H9 (cell line): Measurements from ENCODE around the gene SH2B2. TPM values are rescaled to one million over a fixed set of nuclear protein-coding genes. Genes with fewer than 3 reads are reported as not detected.

Experiments
- DNase-seq: peaks from one replicate; pipeline ENCODE4 v3.0.0-alpha.2; 2017
- H2AFZ ChIP-seq: one replicate; pipeline ENCODE4 v1.6.1; 2013; ENCODE audit warnings: mild to moderate bottlenecking, low read length, control low read depth, moderate library complexity
- H2AK5ac ChIP-seq: 2 replicates; pipeline ENCODE4 v1.6.1; 2013; ENCODE audit warnings: low read length, control low read depth, mixed read lengths; ENCODE audit not compliant: insufficient read length
- H2BK120ac ChIP-seq: one replicate; pipeline ENCODE4 v1.6.1; 2013; ENCODE audit warnings: low read depth, mild to moderate bottlenecking, low read length, control low read depth, inconsistent platforms; ENCODE audit not compliant: poor library complexity, severe bottlenecking
- H2BK12ac ChIP-seq: 2 replicates; pipeline ENCODE4 v1.6.1; 2013; ENCODE audit warnings: low read length, control low read depth, mixed read lengths, low read depth; ENCODE audit not compliant: insufficient read length
- H2BK15ac ChIP-seq: 2 replicates; pipeline ENCODE4 v1.6.1; 2013; ENCODE audit warnings: low read depth, low read length, control low read depth
- H2BK20ac ChIP-seq: one replicate; pipeline ENCODE4 v1.6.1; 2013; ENCODE audit warnings: low read depth, mild to moderate bottlenecking, low read length, control low read depth, inconsistent platforms; ENCODE audit not compliant: poor library complexity, severe bottlenecking
- H2BK5ac ChIP-seq: 2 replicates; pipeline ENCODE4 v1.6.1; 2013; ENCODE audit warnings: low read length, control low read depth, mixed read lengths; ENCODE audit not compliant: insufficient read length
- H3K14ac ChIP-seq: 2 replicates; pipeline ENCODE4 v1.6.1; 2013; ENCODE audit warnings: low read length, control low read depth; ENCODE audit not compliant: insufficient read depth
- H3K18ac ChIP-seq: 2 replicates; pipeline ENCODE4 v1.6.1; 2013; ENCODE audit warnings: low read depth, mild to moderate bottlenecking, mixed read lengths, low read length, control low read depth; ENCODE audit not compliant: insufficient read length
- H3K23ac ChIP-seq: 2 replicates; pipeline ENCODE4 v1.6.1; 2013; ENCODE audit warnings: low read length, control low read depth, mixed read lengths, low read depth; ENCODE audit not compliant: insufficient read length
- H3K23me2 ChIP-seq: 2 replicates; pipeline ENCODE4 v1.6.1; 2013; ENCODE audit warnings: low read depth, mild to moderate bottlenecking, mixed read lengths, low read length, control low read depth; ENCODE audit not compliant: insufficient read length, poor library complexity, severe bottlenecking
- H3K27ac ChIP-seq: 2 replicates; pipeline ENCODE4 v1.5.1; 2013; ENCODE audit warnings: low read length, control low read depth, mixed read lengths, low read depth; ENCODE audit not compliant: insufficient read length
- H3K27me3 ChIP-seq: 2 replicates; pipeline ENCODE4 v1.6.1; 2013; ENCODE audit warnings: low read length, control low read depth, inconsistent platforms; ENCODE audit not compliant: insufficient read depth
- H3K4ac ChIP-seq: 2 replicates; pipeline ENCODE4 v1.6.1; 2013; ENCODE audit warnings: low read depth, mild to moderate bottlenecking, control low read depth, inconsistent platforms, low read length, moderate library complexity
- H3K4me1 ChIP-seq: 2 replicates; pipeline ENCODE4 v1.6.1; 2013; ENCODE audit warnings: low read length, control low read depth, inconsistent platforms; ENCODE audit not compliant: insufficient read depth
- H3K4me2 ChIP-seq: 2 replicates; pipeline ENCODE4 v1.6.1; 2013; ENCODE audit warnings: low read length, control low read depth, mixed read lengths; ENCODE audit not compliant: insufficient read length, insufficient read depth
- H3K56ac ChIP-seq: 2 replicates; pipeline ENCODE4 v1.6.1; 2013; ENCODE audit warnings: low read depth, mild to moderate bottlenecking, mixed read lengths, low read length, control low read depth; ENCODE audit not compliant: insufficient read length
- H3K79me1 ChIP-seq: 2 replicates; pipeline ENCODE4 v1.6.1; 2013; ENCODE audit warnings: low read depth, mild to moderate bottlenecking, moderate library complexity, low read length, control low read depth, inconsistent platforms; ENCODE audit not compliant: insufficient read depth, poor library complexity, severe bottlenecking
- H3K79me2 ChIP-seq: 2 replicates; pipeline ENCODE4 v1.6.1; 2013; ENCODE audit warnings: low read length, control low read depth, inconsistent platforms; ENCODE audit not compliant: insufficient read depth
- H3K9ac ChIP-seq: 2 replicates; pipeline ENCODE4 v1.6.1; 2013; ENCODE audit warnings: low read length, control low read depth, mixed read lengths; ENCODE audit not compliant: insufficient read length; ENCODE audit errors: extremely low read depth
- H3K9me3 ChIP-seq: one replicate; pipeline ENCODE4 v1.6.1; 2013; ENCODE audit warnings: low read depth, low read length, inconsistent platforms; ENCODE audit not compliant: control insufficient read depth
- H3T11ph ChIP-seq: one replicate; pipeline ENCODE4 v1.6.1; 2013; ENCODE audit warnings: mild to moderate bottlenecking, low read length, control low read depth, inconsistent platforms
- H4K20me1 ChIP-seq: one replicate; pipeline ENCODE4 v1.6.1; 2013; ENCODE audit not compliant: control insufficient read depth, insufficient read length, insufficient read depth
- H4K5ac ChIP-seq: 2 replicates; pipeline ENCODE4 v1.6.1; 2013; ENCODE audit warnings: low read depth, mild to moderate bottlenecking, mixed read lengths, low read length, control low read depth; ENCODE audit not compliant: insufficient read length
- H4K8ac ChIP-seq: replicated peaks from 2 replicates; pipeline ENCODE4 v1.6.1; 2013; ENCODE audit warnings: low read length, control low read depth, mixed read lengths, low read depth; ENCODE audit not compliant: insufficient read length
- H4K91ac ChIP-seq: 2 replicates; pipeline ENCODE4 v1.6.1; 2013; ENCODE audit warnings: low read depth, mild to moderate bottlenecking, moderate library complexity, mixed read lengths, low read length, control low read depth; ENCODE audit not compliant: insufficient read length
- H3K27ac Mint-ChIP-seq, 3 experiments: 2 replicates in 2 of 3; 3 replicates in 1 of 3; pipeline ENCODE4 v1.8.0; 2020 to 2021; ENCODE audit warnings: mixed read lengths in 3 of 3, mild to moderate bottlenecking in 1 of 3, moderate library complexity in 1 of 3
- H3K27me3 Mint-ChIP-seq: 2 replicates; pipeline ENCODE4 v1.8.0; 2021; ENCODE audit warnings: low read depth, mild to moderate bottlenecking, moderate library complexity, mixed read lengths
- H3K36me3 Mint-ChIP-seq, 3 experiments: 2 replicates in 2 of 3; 3 replicates in 1 of 3; pipeline ENCODE4 v1.8.0; 2020 to 2021; ENCODE audit warnings: low read depth in 3 of 3, mixed read lengths in 3 of 3; ENCODE audit not compliant: insufficient read depth in 1 of 3
- H3K4me1 Mint-ChIP-seq, 2 experiments: 2 replicates each; pipeline ENCODE4 v1.8.0; 2020; ENCODE audit warnings: mixed read lengths in 2 of 2
- H3K4me3 Mint-ChIP-seq, 2 experiments: 2 replicates in 1 of 2; 3 replicates in 1 of 2; pipeline ENCODE4 v1.8.0; 2020 to 2021; ENCODE audit warnings: mild to moderate bottlenecking in 2 of 2, mixed read lengths in 2 of 2, moderate library complexity in 1 of 2
- H3K9me3 Mint-ChIP-seq, 2 experiments: 2 replicates in 1 of 2; 3 replicates in 1 of 2; pipeline ENCODE4 v1.8.0; 2020; ENCODE audit warnings: mild to moderate bottlenecking in 2 of 2, mixed read lengths in 2 of 2, moderate library complexity in 1 of 2
- WGBS: extraction: QIAGEN DNeasy Blood & Tissue Kit; methylation state at CpG from one replicate; pipeline ENCODE4 v1.1.7; 2013; ENCODE audit warnings: missing lambda C conversion rate, low lambda C conversion rate, mixed read lengths; ENCODE audit not compliant: insufficient read length; ENCODE audit errors: extremely low coverage; 5-methylcytosine and 5-hydroxymethylcytosine counted together
- total RNA-seq: library from RNA; stranded (reverse); gene quantifications from 2 replicates; pipeline ENCODE4 v1.2.1, GENCODE V29; 2021
- TF ChIP-seq, protein P1 (sequence below): fragments of 200-600 bp; sonication (generic); conservative IDR thresholded peaks from 3 replicates; pipeline ENCODE4 v1.8.0; 2021; ENCODE audit warnings: antibody characterized with exemption, mild to moderate bottlenecking

SH2B2 gene
- total RNA-seq, 1 experiment from 2014 or later: 10.4 TPM

GRCh38 chr7:102252366-102252982 is 34.2 kb upstream of the SH2B2 start:
- DNase-seq: no peak
- Histone ChIP-seq H2BK15ac (no peak overlapping the region), H3K23ac (no peak overlapping the region), H3K4me1 (no peaks in the 10 kb centered on the region; the same call in 1 of the 2 replicates), H2AK5ac (no peak overlapping the region), H3K9ac (no peak overlapping the region), H2AFZ (no peak overlapping the region), H3K79me1 (no peaks in the 10 kb centered on the region), H2BK12ac (no peak overlapping the region), H3K27me3 (no peaks in the 10 kb centered on the region), H3K56ac (no peak overlapping the region), H4K8ac (no peak overlapping the region), H3K4ac (no peak overlapping the region), H3K23me2 (no peaks in the 10 kb centered on the region), H4K20me1 (no peaks in the 10 kb centered on the region), H2BK5ac (no peak overlapping the region), H3K79me2 (no peaks in the 10 kb centered on the region), H3K4me2 (no peak overlapping the region), H2BK20ac (no peak overlapping the region), H3K9me3 (no peaks in the 10 kb centered on the region), H2BK120ac (no peak overlapping the region), H3K27ac (no peak overlapping the region), H3K18ac (no peak overlapping the region), H4K91ac (no peak overlapping the region), H4K5ac (no peak overlapping the region), H3K14ac (no peak overlapping the region), H3T11ph (no peak overlapping the region)
- Mint-ChIP-seq H3K27ac (no peak overlapping the region; a peak in 2 of 7 replicates), H3K27me3 (no peaks in the 10 kb centered on the region), H3K36me3 (peaks cover 2 to 15% (median 13%) of the 10 kb centered on the region in 3 experiments; a peak in 5 of 7 replicates), H3K4me1 (peaks cover 4 to 8% of the 10 kb centered on the region in 2 experiments; a peak in 2 of 4 replicates), H3K4me3 (no peak overlapping the region), H3K9me3 (no peaks in the 10 kb centered on the region)
- TF ChIP-seq, protein P1, sequence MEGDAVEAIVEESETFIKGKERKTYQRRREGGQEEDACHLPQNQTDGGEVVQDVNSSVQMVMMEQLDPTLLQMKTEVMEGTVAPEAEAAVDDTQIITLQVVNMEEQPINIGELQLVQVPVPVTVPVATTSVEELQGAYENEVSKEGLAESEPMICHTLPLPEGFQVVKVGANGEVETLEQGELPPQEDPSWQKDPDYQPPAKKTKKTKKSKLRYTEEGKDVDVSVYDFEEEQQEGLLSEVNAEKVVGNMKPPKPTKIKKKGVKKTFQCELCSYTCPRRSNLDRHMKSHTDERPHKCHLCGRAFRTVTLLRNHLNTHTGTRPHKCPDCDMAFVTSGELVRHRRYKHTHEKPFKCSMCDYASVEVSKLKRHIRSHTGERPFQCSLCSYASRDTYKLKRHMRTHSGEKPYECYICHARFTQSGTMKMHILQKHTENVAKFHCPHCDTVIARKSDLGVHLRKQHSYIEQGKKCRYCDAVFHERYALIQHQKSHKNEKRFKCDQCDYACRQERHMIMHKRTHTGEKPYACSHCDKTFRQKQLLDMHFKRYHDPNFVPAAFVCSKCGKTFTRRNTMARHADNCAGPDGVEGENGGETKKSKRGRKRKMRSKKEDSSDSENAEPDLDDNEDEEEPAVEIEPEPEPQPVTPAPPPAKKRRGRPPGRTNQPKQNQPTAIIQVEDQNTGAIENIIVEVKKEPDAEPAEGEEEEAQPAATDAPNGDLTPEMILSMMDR: no peak
- no CpG with 5 or more reads among the region's 11 CpGs for WGBS
